Adrenal gland (tissue), 12 donors: ENCODE measurements around the gene BSPRY. TPM values are rescaled to one million over a fixed set of nuclear protein-coding genes. Genes with fewer than 3 reads are reported as not detected.

Experiments
- DNase-seq, 7 donors: peaks; one replicate each; pipeline ENCODE4 v3.0.0-alpha.2; 2019 to 2020
- H3K27ac ChIP-seq, 5 donors: fragments of 200-600 bp; sonication (generic) in 4 of 5; 1 replicate in 3 of 5; 2 replicates in 2 of 5; pipeline versions ENCODE4 v1.5.1 to v1.8.0; 2016 to 2020; ENCODE audit warnings: mild to moderate bottlenecking in 1 of 5
- H3K27me3 ChIP-seq: fragments of 200-600 bp; 2 replicates; pipeline ENCODE4 v1.8.0; 2021
- H3K36me3 ChIP-seq, 2 donors: fragments of 200-600 bp; replicated peaks in 1 of 2; 1 replicate in 1 of 2; 2 replicates in 1 of 2; pipeline versions ENCODE4 v1.5.1 to v1.8.0; 2018 to 2022
- H3K4me1 ChIP-seq, 2 donors: fragments of 200-600 bp; replicated peaks in 1 of 2; 1 replicate in 1 of 2; 2 replicates in 1 of 2; pipeline versions ENCODE4 v1.5.1 to v1.8.0; 2018 to 2021
- H3K4me3 ChIP-seq, 4 donors: fragments of 200-600 bp; sonication (generic) in 3 of 4; one replicate each; pipeline ENCODE4 v1.5.1; 2016 to 2018
- H3K9me3 ChIP-seq, 3 donors: fragments of 200-600 bp; sonication (generic) in 1 of 3; replicated peaks in 1 of 3; 1 replicate in 2 of 3; 2 replicates in 1 of 3; pipeline versions ENCODE4 v1.5.1 to v1.8.0; 2016 to 2021
- POLR2A ChIP-seq, 2 donors: fragments of 450-650 bp; IDR thresholded peaks; one replicate each; pipeline ENCODE4 v1.6.1; 2017; ENCODE audit warnings: antibody characterized with exemption in 2 of 2, mild to moderate bottlenecking in 2 of 2, moderate library complexity in 1 of 2
- WGBS, 4 donors: extraction: QIAGEN DNeasy Blood & Tissue Kit in 2 of 4; methylation state at CpG; one replicate each; pipeline versions ENCODE4 v1.1.5 to v1.1.7; 2013 to 2017; 5-methylcytosine and 5-hydroxymethylcytosine counted together
- intact Hi-C, 2 donors: fragments of 100-400 bp; cut with DNase I; formaldehyde crosslinking; loops; one replicate each; pipeline versions ENCODE4 v1.14.1 to v1.15.0; 2022 to 2023
- polyA plus RNA-seq, 3 donors: library from polyadenylated mRNA; stranded (reverse); fragments of 200-250 nt in 2 of 3; fragments of 350-450 nt in 1 of 3; fragmentation: Illumina TruSeq in 1 of 3; extraction: RNeasy Lipid Tissue Mini Kit (QIAGEN cat#74804) in 1 of 3; gene quantifications; one replicate each; pipeline ENCODE4 v1.2.3, GENCODE V29; 2013 to 2014
- total RNA-seq, 9 donors: library from RNA; depleted of rRNA in 4 of 9; stranded (reverse); fragments of >200 nt in 4 of 9; fragments of 120-200 nt in 1 of 9; fragmentation: NEBNext Ultra II Directional in 1 of 9; extraction: Animal tissue kit (Norgen Biotek cat#: 25700) in 1 of 9; gene quantifications; one replicate each; pipeline versions ENCODE4 v1.1.0 to v1.2.4, GENCODE V29; 2013 to 2023
- TF ChIP-seq, protein P1 (sequence below), 6 experiments: fragments of 450-650 bp in 4 of 6; fragments of 200-600 bp in 2 of 6; sonication (generic) in 1 of 6; IDR thresholded peaks; 1 replicate in 5 of 6; 2 replicates in 1 of 6; pipeline versions ENCODE4 v1.5.1 to v1.8.0; 2016 to 2021; ENCODE audit warnings: antibody characterized with exemption in 6 of 6, mild to moderate bottlenecking in 2 of 6, moderate library complexity in 1 of 6
- donor health status: healthy with polysubstance abuse.
- donor health status: Bipolar disorder and iron deficiency.
- donor health status: DM: yes; HTN: yes; CAD: no.
- donor health status: DM: no; HTN: no; CAD: no.
- donor health status: DM: no; HTN: no; CAD: no.
- donor health status: DM: yes; HTN: yes; CAD: no.

Gene BSPRY
- total and polyA plus RNA-seq, 12 donors, result 0.89 to 18.6 (median 3.7) TPM

DNA sequence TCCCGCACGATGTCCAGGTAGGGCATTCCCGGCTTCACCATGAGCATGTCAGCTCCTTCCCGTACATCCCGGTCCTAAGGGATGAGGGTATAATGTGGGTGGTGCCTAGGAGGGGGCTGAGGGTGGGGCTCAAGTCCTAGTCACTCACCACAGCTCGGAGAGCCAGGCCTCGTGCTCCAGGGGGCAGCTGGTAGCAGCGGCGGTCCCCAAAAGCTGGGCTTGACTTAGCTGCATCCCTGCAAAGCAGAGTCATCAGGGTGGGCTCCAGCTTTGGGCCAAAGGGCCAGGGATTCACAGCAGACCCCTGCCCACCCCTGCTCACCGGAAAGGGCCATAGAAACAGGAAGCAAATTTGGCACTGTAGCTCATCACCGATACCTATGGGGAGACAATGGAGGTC, 40.1 kb downstream of the BSPRY start:
- Histone ChIP-seq H3K4me1 (peaks cover 4 to 6% of the 10 kb centered on the region in 2 donors), H3K27ac (peak overlapping the region in 2 of 5 donors; percentile 73 to 75), H3K9me3 (no peaks in the 10 kb centered on the region), H3K36me3 (peaks cover 0 to 66% of the 10 kb centered on the region in 2 donors), H3K27me3 (no peaks in the 10 kb centered on the region), H3K4me3 (no peak overlapping the region)
- 73 to 90% (median 86%) methylated on average over 6 to 11 of the region's 11 CpGs for WGBS, 4 donors
- intact Hi-C loops, result no loop called here
- no peak for DNase-seq
- TF ChIP-seq POLR2A (IDR thresholded peaks at IDR 0.05), result no peak
- TF ChIP-seq, protein P1, sequence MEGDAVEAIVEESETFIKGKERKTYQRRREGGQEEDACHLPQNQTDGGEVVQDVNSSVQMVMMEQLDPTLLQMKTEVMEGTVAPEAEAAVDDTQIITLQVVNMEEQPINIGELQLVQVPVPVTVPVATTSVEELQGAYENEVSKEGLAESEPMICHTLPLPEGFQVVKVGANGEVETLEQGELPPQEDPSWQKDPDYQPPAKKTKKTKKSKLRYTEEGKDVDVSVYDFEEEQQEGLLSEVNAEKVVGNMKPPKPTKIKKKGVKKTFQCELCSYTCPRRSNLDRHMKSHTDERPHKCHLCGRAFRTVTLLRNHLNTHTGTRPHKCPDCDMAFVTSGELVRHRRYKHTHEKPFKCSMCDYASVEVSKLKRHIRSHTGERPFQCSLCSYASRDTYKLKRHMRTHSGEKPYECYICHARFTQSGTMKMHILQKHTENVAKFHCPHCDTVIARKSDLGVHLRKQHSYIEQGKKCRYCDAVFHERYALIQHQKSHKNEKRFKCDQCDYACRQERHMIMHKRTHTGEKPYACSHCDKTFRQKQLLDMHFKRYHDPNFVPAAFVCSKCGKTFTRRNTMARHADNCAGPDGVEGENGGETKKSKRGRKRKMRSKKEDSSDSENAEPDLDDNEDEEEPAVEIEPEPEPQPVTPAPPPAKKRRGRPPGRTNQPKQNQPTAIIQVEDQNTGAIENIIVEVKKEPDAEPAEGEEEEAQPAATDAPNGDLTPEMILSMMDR (IDR thresholded peaks at IDR 0.05), result no peak

DNA sequence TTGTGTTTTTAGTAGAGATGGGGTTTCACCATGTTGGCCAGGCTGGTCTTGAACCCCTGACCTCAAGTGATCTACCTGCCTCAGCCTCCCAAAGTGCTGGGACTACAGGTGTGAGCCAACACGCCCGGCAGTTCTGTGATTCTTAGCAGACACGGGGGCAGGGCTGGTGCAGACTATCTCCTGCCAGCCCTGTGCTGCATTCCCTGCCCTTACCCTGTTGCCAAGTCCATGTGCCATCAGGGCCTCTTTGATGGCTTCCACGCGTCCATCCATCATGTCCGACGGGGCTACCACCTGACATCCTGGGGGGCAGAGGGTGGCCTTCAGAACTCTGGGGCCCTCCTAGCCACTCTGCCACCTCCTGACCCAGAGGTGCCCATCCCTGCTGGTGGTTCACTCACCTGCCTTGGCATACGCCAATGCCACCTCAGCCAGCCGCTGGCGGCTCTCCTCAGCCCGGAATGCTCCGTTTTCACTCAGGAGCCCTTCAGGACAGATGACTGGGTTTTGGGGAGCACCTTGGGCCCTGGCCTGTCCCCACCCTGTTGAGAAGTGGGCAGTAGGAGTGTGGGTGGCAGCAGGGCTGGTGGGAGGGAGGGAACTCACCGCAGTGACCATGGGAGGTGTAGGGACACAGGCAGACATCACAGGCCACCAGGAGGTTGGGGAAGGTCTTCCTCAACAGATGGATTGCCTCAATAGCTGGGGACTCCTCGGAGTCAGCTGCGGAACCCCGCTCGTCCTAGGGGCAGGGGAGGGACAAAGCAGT, 41.0 kb downstream of the BSPRY start:
- Histone ChIP-seq H3K36me3 (peaks cover 0 to 66% of the 10 kb centered on the region in 2 donors), H3K4me3 (no peak overlapping the region), H3K4me1 (peaks cover 9% of the 10 kb centered on the region in 2 donors), H3K27me3 (no peaks in the 10 kb centered on the region), H3K9me3 (no peaks in the 10 kb centered on the region), H3K27ac (peak overlapping the region in 1 of 5 donors; percentile 32)
- intact Hi-C loops, result no loop called here
- TF ChIP-seq POLR2A (IDR thresholded peaks at IDR 0.05), result no peak
- TF ChIP-seq, protein P1 (IDR thresholded peaks at IDR 0.05), result no peak
- 80 to 94% (median 90%) methylated on average over 5 to 17 of the region's 17 CpGs for WGBS, 4 donors
- DNase-seq, result no peak

DNA sequence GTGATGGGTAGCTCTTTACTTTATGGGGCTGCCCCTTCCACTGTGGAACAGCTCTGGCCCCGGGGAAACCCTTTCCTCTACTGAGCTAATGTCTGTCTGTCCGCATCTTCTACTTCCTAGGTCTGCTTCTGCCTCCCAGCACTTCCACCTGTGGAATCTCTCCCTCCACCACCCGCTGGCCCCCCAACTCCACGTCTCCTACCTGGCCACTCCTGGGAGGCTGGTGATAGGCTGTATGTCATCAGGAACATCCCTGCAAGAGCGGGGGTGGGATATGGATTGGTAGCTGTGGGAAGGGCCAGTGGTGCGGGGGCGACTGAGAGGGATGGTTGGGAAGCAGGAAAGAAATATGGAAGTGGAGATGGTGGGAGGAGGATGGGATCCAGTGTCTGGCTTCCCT, 42.6 kb downstream of the BSPRY start:
- Histone ChIP-seq H3K36me3 (peaks cover 0 to 66% of the 10 kb centered on the region in 2 donors), H3K4me3 (no peak overlapping the region), H3K9me3 (no peaks in the 10 kb centered on the region), H3K27me3 (no peaks in the 10 kb centered on the region), H3K27ac (peak overlapping the region in 1 of 5 donors; percentile 3), H3K4me1 (peaks cover 12 to 16% of the 10 kb centered on the region in 2 donors)
- intact Hi-C loops, result no loop called here
- no peak for DNase-seq
- WGBS, 4 donors, result 91 to 98% (median 97%) methylated on average over 7 of the region's 7 CpGs
- TF ChIP-seq, protein P1 (IDR thresholded peaks at IDR 0.05), result no peak
- no peak for TF ChIP-seq POLR2A (IDR thresholded peaks at IDR 0.05)

DNA sequence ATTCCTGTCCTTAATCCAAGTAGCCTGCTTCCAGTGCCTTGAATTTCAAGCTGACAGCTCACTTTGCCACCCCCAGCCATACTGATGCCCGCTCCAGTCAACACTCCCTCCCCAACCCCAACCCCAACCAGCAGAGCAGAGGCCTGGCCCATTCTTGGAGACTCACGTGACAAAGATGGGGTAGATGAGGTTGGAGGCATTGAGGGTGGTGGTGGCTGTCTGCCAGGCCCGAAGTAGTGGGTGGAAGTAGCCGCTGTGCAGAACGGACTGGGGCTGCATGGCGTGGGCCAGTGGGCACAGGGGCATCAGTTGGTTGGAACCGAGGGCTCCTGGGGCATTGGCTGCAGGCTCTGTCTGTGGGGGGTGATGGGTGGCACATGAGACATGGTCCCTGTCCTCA, 43.9 kb downstream of the BSPRY start:
- DNase-seq, result no peak
- intact Hi-C loops, result no loop called here
- peaks cover 0 to 52% of the 10 kb centered on the region in 2 donors for H3K36me3 ChIP-seq
- TF ChIP-seq POLR2A (IDR thresholded peaks at IDR 0.05), result no peak
- TF ChIP-seq, protein P1 (IDR thresholded peaks at IDR 0.05), result no peak
- H3K4me1 ChIP-seq, result peaks cover 17 to 30% of the 10 kb centered on the region in 2 donors
- H3K27me3 ChIP-seq, result no peaks in the 10 kb centered on the region
- no peaks in the 10 kb centered on the region for H3K9me3 ChIP-seq
- peak overlapping the region in 1 of 5 donors; percentile 41 for H3K27ac ChIP-seq
- WGBS, 4 donors, result 87 to 95% (median 93%) methylated on average over 6 to 7 of the region's 7 CpGs
- H3K4me3 ChIP-seq, result no peak overlapping the region
